ENCODE measurements around the gene KRT82. TPM values are rescaled to one million over a fixed set of nuclear protein-coding genes. Genes with fewer than 3 reads are reported as not detected.

KRT82 gene
- total and polyA plus RNA-seq, 5 donors = not detected

DNA sequence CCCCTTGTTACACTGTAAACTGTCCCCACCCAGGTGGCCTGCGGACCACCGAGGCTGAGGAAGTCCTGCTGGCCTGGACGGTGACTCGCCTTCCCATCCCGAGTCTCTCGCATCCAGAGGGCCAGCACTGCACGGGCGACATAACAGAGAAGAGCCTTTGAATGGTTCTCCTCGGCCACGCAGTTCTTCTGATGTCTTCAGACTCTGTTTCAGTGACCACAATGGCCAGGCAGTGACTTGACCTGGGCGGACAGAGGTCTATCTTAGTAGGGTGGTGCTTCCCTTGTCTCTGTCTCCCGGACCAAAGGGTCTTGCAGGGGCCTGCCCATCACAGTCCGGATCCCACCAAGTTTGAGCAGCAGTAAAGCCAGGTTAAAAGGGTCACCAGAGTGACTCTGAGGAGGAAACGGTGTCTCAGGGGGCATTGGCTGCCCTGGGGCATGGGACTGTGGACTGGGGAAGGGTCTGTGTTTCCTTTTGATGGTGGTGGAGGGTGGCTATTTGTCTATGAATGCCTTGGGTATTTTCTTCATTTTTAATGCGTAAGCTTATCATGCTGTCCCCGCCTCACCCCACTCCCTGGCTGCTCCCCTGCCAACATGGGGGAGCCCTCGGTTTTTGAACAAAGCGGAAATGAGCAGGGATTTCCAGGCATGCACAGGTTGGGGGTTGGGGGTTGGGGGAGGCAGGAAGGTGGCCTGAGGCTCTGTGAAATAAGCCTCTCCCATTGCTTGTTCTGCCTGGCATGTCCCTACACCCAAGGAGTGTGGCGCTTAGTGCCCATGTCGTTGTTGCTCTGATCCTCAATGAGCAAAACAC, 49.2 kb downstream of the KRT82 start:
- 87% methylated on average over 20 of the region's 20 CpGs for WGBS
- no peak overlapping the region for H3K27ac ChIP-seq (ENCODE audit: low read length)
- no peaks in the 10 kb centered on the region for H3K4me1 ChIP-seq (ENCODE audit: control insufficient read depth, insufficient read depth, low read length)
- intact Hi-C loops (cut with DNase I) = no loop called here
- H3K27me3 ChIP-seq (ENCODE audit: control insufficient read depth, insufficient read depth) = no peaks in the 10 kb centered on the region
- H3K4me3 ChIP-seq (ENCODE audit: low read length) = no peak overlapping the region
- DNase-seq (no peak), ATAC-seq (no peak)
- H3K9me3 ChIP-seq (ENCODE audit: control insufficient read depth, low read length) = no peaks in the 10 kb centered on the region

DNA sequence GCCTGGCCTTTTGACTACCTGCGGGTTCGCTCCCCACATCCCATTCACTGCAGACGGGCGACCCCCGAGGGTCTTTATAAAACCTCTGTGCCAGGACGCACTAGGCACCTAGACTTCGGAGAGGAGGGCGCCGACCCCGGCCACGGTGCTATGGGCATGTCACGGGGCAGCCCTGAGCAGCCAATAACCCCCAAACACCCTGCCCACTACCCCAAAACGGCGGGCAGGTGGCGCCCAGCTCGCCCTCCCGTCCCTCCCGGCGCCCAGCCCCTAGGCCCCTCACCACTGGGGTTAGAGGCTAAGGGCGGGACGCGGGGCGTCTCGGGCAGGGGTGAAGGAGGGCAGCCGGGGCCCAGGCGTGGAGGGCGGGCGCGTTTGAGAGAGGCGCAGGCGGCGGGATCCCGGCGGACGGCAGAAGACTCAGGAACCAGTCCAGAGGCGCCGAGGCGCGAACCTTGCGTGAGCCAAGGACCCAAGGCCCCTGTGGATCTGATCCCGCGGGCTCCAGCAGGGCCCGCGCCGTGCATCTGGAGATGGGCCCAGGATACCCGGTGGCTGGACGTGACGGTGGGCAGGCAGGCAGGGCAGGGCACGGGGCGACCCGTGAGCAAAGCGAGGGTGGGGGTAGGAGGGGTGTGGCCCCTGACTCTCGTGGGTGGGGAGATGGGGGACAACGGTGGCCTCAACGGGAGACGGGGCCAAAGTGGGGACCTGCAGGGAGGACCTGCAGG, 49.9 kb downstream of the KRT82 start:
- Histone ChIP-seq H3K9me3 (ENCODE audit: control insufficient read depth, low read length) (no peaks in the 10 kb centered on the region), H3K4me3 (ENCODE audit: low read length) (no peak overlapping the region), H3K4me1 (ENCODE audit: control insufficient read depth, insufficient read depth, low read length) (no peaks in the 10 kb centered on the region), H3K27me3 (ENCODE audit: control insufficient read depth, insufficient read depth) (no peaks in the 10 kb centered on the region), H3K27ac (ENCODE audit: low read length) (no peak overlapping the region)
- intact Hi-C loops (cut with DNase I) = no loop called here
- DNase-seq (no peak), ATAC-seq (peak; percentile 10 to 11)
- 91% methylated on average over 56 of the region's 56 CpGs for WGBS

DNA sequence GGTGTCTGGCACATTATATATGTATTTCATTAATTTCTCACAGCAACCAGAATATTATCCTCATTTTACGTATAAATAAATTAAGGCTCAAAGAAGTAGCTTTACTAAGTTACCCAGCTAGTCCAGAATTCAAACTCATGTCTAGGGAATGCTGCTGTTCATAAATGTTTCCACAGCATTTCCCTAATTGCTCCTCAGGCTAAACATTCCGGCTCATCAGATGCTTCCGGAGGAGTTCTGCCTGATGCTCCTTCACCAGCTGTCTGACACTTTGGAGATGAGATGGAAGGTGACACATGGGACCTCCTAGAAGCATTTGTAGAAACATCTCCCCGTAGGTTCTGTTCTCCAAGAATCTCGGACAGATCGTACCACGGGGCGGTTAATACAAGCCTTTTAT, 51.0 kb downstream of the KRT82 start:
- 92% methylated on average over 8 of the region's 8 CpGs for WGBS
- intact Hi-C loops (cut with DNase I) = no loop called here

DNA sequence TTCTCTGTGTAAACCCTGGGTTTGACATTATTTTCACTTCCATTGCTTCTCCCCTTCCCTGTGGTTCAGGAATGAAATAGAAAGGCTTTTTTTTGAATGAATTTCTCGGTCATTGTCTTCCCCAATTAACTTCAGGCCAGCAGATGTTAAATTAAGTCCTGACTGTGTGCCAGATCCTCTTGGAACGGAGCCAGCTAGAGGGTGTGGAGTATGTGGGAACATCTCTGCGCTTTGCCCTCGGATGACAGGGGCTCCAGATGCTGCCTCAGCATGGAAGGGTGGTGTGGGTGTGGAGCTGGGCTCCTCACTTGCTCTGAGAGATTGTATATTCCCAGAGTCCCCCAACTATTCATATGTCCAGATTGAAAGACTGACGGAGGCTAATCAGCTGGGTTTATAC, 51.9 kb downstream of the KRT82 start:
- no peaks in the 10 kb centered on the region for H3K4me1 ChIP-seq (ENCODE audit: control insufficient read depth, insufficient read depth, low read length)
- 16% methylated on average over 5 of the region's 5 CpGs for WGBS
- intact Hi-C loops (cut with DNase I) = no loop called here
- no peak overlapping the region for H3K4me3 ChIP-seq (ENCODE audit: low read length)
- DNase-seq = no peak
- H3K27me3 ChIP-seq (ENCODE audit: control insufficient read depth, insufficient read depth) = no peaks in the 10 kb centered on the region
- ATAC-seq = no peak
- no peaks in the 10 kb centered on the region for H3K9me3 ChIP-seq (ENCODE audit: control insufficient read depth, low read length)
- no peak overlapping the region for H3K27ac ChIP-seq (ENCODE audit: low read length)

More for the DNA sequence above, 51.0 kb downstream of the KRT82 start:
- Histone ChIP-seq H3K27ac (ENCODE audit: low read length) (no peak overlapping the region), H3K4me1 (ENCODE audit: control insufficient read depth, insufficient read depth, low read length) (no peaks in the 10 kb centered on the region), H3K4me3 (ENCODE audit: low read length) (no peak overlapping the region), H3K27me3 (ENCODE audit: control insufficient read depth, insufficient read depth) (no peaks in the 10 kb centered on the region), H3K9me3 (ENCODE audit: control insufficient read depth, low read length) (no peaks in the 10 kb centered on the region)
- DNase-seq = no peak
- no peak for ATAC-seq

DNA sequence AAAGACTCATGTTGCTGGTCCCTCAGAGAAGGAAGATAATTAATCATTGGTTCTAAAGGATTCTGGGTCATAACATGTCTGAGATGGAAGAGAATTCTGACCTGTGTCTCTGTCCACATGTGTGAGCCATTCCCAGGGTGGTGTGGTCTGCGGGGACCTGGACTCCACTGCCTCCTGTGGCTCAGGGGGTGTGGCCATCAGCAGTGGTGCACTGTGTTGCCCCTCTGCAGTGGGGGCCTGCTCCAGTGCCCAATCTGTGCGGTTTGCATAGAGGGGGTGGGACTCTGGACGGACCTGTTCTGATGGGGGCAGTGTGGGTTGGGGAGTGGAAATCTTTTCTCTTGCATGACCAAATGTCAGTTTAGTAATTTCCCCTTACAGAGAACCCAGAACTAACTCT, 52.4 kb downstream of the KRT82 start:
- H3K4me3 ChIP-seq (ENCODE audit: low read length) = no peak overlapping the region
- 77% methylated on average over 3 of the region's 3 CpGs for WGBS
- no peak for ATAC-seq
- H3K9me3 ChIP-seq (ENCODE audit: control insufficient read depth, low read length) = no peaks in the 10 kb centered on the region
- intact Hi-C loops (cut with DNase I) = no loop called here
- no peak overlapping the region for H3K27ac ChIP-seq (ENCODE audit: low read length)
- no peak for DNase-seq
- H3K4me1 ChIP-seq (ENCODE audit: control insufficient read depth, insufficient read depth, low read length) = no peaks in the 10 kb centered on the region
- no peaks in the 10 kb centered on the region for H3K27me3 ChIP-seq (ENCODE audit: control insufficient read depth, insufficient read depth)

DNA sequence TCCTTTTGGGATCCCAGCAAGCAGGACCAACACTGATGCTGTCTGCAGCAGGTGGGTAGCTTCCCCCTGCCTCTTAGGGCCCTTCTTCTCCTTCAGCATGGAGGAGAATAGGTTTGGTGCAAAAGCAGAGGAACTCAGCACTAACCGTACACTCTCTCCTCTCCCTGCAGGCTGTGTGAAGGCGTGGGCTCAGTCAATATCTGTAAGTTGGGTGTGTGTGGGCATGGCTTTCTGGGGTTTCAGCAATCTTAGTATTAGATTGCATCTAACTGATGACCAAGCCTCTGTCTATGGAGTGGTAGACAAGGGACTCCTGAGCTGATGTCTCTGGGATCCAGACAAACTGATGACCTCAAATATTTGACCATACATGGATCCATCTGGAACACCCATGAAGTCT, 53.2 kb downstream of the KRT82 start:
- no peak for ATAC-seq
- Histone ChIP-seq H3K4me3 (ENCODE audit: low read length) (no peak overlapping the region), H3K27me3 (ENCODE audit: control insufficient read depth, insufficient read depth) (no peaks in the 10 kb centered on the region), H3K27ac (ENCODE audit: low read length) (no peak overlapping the region), H3K9me3 (ENCODE audit: control insufficient read depth, low read length) (no peaks in the 10 kb centered on the region), H3K4me1 (ENCODE audit: control insufficient read depth, insufficient read depth, low read length) (no peaks in the 10 kb centered on the region)
- no peak for DNase-seq
- intact Hi-C loops (cut with DNase I) = no loop called here
- WGBS = 85% methylated on average over 2 of the region's 2 CpGs

DNA sequence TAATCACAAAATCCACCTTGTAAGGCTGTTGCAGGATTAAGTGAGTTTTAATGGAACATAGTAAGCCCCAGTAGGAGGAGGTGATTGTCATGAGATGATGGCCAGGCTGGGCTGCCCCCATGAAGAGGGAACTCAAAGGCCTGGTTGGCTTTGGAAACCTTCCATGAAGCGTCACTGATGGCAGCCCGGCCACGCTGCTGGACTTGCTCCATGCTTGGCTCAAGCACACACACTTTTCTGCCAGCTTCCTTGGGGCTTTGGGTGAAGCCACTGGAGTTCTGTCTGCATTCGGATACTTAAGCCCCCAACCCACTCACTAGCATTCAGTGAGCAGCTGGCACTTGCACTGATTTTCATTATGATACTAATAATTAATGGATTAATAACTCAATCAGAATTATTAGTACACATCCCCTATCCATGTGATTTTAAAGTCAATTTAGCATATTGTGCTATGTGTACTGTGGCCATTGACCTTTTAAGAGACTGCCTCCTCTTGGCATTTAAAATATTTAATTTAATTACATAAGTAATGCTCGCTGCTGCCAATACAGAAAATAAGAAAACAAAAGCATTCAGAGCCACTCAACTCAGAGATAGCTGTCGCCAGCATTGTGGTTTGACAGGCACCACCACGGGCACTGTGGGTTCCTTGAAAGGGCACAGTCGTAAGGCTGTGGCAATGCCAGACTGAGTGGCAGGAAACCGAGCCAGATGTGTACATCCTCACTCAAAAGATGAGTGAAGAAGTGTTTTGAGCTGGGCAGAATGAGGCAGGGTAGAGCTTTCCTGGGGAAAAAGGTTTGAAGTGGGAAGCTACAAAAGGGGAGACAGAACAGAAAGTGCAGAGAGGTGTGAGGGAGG, 54.7 kb downstream of the KRT82 start:
- Histone ChIP-seq H3K27me3 (ENCODE audit: control insufficient read depth, insufficient read depth) (no peaks in the 10 kb centered on the region), H3K9me3 (ENCODE audit: control insufficient read depth, low read length) (no peaks in the 10 kb centered on the region), H3K4me3 (ENCODE audit: low read length) (no peak overlapping the region), H3K27ac (ENCODE audit: low read length) (no peak overlapping the region), H3K4me1 (ENCODE audit: control insufficient read depth, insufficient read depth, low read length) (no peaks in the 10 kb centered on the region)
- peak in 2 of 3 donors; percentile 24 to 69 for DNase-seq
- peak; percentile 32 to 45 for ATAC-seq
- intact Hi-C loops (cut with DNase I) = no loop called here
- WGBS = 35% methylated on average over 9 of the region's 9 CpGs

DNA sequence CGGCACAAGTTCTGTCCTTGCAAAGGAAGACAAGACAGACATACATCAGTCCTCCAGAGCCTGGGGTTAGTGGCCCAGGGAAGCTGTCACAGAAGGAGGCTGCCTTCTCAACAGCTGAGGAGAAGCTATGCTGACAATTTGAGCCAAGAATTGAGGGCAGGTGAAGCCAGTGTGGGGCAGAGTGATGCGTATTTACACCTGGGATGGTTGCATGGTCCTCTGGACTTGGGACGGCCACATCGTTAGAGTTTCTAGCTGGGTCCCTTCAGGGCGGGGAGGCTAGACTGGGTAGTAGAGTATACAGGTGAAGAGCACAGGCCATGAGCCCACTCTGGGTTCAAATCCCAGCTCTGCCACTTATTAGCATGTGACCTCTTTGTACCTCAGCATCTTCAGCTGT, 55.3 kb downstream of the KRT82 start:
- no peak for ATAC-seq
- WGBS = 95% methylated on average over 5 of the region's 5 CpGs
- no peak overlapping the region for H3K27ac ChIP-seq (ENCODE audit: low read length)
- H3K9me3 ChIP-seq (ENCODE audit: control insufficient read depth, low read length) = no peaks in the 10 kb centered on the region
- DNase-seq = no peak
- no peak overlapping the region for H3K4me3 ChIP-seq (ENCODE audit: low read length)
- intact Hi-C loops (cut with DNase I) = no loop called here
- H3K27me3 ChIP-seq (ENCODE audit: control insufficient read depth, insufficient read depth) = no peaks in the 10 kb centered on the region
- H3K4me1 ChIP-seq (ENCODE audit: control insufficient read depth, insufficient read depth, low read length) = no peaks in the 10 kb centered on the region

DNA sequence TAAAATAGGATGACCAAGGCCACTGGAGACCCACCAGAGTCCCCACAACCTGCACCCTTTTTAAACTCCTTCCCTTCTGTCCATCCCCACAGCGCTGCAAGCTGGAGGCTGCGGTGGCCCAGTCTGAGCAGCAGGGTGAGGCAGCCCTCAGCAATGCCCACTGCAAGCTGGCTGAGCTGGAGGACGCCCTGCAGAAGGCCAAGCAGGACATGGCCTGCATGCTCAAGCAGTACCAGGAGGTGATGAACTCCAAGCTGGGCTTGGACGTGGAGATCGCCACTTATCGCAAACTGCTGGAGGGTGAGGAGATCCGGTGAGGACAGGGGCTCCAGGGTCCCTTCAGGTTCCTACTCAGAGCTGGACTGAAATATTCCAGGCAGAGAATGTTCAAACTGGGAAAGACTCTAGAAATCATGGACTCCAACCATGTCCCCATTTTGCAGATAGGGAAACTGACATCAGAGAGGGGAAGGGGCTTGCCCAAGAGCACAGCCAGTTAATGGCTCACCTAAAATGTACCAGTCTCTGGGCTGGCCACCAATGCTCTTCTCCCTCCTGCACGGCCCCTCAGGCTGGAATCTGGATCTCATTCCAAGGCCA, 56.0 kb downstream of the KRT82 start:
- 92% methylated on average over 8 of the region's 8 CpGs for WGBS
- H3K9me3 ChIP-seq (ENCODE audit: control insufficient read depth, low read length) = no peaks in the 10 kb centered on the region
- H3K27ac ChIP-seq (ENCODE audit: low read length) = no peak overlapping the region
- no peak overlapping the region for H3K4me3 ChIP-seq (ENCODE audit: low read length)
- no peak for ATAC-seq
- DNase-seq = no peak
- intact Hi-C loops (cut with DNase I) = no loop called here
- no peaks in the 10 kb centered on the region for H3K27me3 ChIP-seq (ENCODE audit: control insufficient read depth, insufficient read depth)
- no peaks in the 10 kb centered on the region for H3K4me1 ChIP-seq (ENCODE audit: control insufficient read depth, insufficient read depth, low read length)

DNA sequence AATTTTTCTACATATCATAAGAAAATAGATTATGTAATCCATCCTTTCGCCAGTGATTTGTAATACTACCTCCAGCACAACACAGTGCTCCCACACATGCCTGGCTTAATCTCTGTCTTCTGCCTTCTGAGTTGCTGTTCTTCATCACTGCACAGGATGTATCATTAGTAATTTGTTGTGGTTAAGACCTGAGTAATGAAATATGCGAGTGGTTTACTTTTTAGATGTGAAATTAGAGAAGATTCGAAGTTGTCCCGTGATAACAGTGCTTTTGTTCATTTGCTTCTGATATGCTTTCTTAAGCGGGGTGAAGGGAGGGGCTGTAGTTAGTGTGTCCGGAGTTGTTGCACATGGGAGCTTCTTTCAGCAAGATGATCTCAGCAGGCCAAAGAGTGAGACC, 56.9 kb downstream of the KRT82 start:
- Histone ChIP-seq H3K4me1 (ENCODE audit: control insufficient read depth, insufficient read depth, low read length) (no peaks in the 10 kb centered on the region), H3K9me3 (ENCODE audit: control insufficient read depth, low read length) (peaks cover under 1% of the 10 kb centered on the region), H3K4me3 (ENCODE audit: low read length) (no peak overlapping the region), H3K27ac (ENCODE audit: low read length) (no peak overlapping the region), H3K27me3 (ENCODE audit: control insufficient read depth, insufficient read depth) (no peaks in the 10 kb centered on the region)
- DNase-seq = no peak
- ATAC-seq = no peak
- intact Hi-C loops (cut with DNase I) = no loop called here
- WGBS = 56% methylated on average over 6 of the region's 6 CpGs
